ENCODE measurements around the gene NPIPA1. TPM values are rescaled to one million over a fixed set of nuclear protein-coding genes. Genes with fewer than 3 reads are reported as not detected.
"Not testable (repeated sequence)": the region's sequence is repeated elsewhere in the genome, so short reads cannot be mapped to it uniquely, and the experiment has no call there.

The NPIPA1 gene
- total RNA-seq, 1 donor from 2014 or later = 90.9 TPM

DNA sequence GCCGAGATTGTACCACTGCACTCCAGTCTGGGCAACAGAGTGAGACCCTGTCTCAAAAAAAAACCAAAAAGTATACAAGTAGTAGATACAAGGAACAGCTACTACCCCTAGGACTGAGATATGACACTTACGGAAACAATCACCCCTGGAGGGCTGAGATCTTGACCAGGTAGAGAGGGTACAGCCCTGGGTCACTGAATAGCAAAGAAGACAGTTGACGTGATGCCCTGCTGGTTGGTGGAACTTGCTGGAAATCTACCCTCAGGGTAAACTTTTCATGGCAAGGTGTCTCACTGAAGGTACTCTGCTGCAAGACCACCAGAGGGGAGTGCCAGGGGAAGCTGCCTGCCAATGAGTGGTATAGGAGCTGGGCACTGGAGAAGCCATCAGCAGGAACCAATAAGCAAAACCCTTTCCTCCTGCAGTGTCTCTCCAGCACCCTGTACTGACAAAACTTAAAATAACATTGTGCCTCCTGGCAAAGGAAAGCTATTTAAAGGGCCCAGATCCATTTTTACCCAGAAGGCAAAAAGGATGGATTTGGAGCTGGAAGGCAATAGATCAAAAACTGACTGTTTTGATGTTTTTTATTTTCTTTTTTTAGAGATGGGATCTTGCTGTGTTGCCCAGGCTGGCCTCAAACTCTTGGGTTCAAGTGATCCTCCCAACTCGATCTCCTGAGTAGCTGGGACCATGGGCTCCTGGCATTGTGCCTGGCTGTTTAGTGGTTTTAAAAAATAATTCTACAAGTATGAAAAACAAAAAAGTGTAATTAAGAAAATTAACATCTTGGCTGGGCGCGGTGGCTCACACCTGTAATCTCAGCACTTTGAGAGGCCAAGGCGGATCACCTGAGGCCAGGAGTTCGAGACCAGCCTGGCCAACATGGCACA is 26.3 kb downstream of the NPIPA1 start:
- Histone ChIP-seq H3K4me1 (no peaks in the 10 kb centered on the region), H3K27ac (no peak overlapping the region), H3K27me3 (ENCODE audit: low read depth) (no peaks in the 10 kb centered on the region), H3K4me3 (no peak overlapping the region), H3K36me3 (no peaks in the 10 kb centered on the region), H3K9me3 (no peaks in the 10 kb centered on the region)
- TF ChIP-seq, protein P1, sequence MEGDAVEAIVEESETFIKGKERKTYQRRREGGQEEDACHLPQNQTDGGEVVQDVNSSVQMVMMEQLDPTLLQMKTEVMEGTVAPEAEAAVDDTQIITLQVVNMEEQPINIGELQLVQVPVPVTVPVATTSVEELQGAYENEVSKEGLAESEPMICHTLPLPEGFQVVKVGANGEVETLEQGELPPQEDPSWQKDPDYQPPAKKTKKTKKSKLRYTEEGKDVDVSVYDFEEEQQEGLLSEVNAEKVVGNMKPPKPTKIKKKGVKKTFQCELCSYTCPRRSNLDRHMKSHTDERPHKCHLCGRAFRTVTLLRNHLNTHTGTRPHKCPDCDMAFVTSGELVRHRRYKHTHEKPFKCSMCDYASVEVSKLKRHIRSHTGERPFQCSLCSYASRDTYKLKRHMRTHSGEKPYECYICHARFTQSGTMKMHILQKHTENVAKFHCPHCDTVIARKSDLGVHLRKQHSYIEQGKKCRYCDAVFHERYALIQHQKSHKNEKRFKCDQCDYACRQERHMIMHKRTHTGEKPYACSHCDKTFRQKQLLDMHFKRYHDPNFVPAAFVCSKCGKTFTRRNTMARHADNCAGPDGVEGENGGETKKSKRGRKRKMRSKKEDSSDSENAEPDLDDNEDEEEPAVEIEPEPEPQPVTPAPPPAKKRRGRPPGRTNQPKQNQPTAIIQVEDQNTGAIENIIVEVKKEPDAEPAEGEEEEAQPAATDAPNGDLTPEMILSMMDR (IDR thresholded peaks at IDR 0.05) = no peak
- no peak for DNase-seq
- intact Hi-C loops (cut with DNase I) = no loop called here
- ATAC-seq = no peak

DNA sequence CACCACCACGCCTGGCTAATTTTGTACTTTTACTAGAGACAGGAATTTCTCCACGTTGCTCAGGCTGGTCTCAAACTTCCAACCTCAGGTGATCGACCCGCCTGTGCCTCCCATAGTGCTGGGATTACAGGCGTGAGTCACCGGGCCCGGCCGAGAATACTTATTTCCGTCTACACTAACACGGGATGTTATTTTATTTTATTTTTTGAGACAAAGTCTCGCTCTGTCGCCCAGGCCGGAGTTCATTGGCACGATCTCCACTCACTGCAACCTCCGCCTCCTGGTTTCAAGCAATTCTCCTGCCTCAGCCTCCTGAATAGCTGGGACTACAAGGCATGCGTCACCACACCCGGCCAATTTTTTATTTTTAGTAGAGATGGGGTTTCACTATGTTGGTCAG is 28.1 kb downstream of the NPIPA1 start:
- no peaks in the 10 kb centered on the region for H3K27me3 ChIP-seq (ENCODE audit: low read depth)

DNA sequence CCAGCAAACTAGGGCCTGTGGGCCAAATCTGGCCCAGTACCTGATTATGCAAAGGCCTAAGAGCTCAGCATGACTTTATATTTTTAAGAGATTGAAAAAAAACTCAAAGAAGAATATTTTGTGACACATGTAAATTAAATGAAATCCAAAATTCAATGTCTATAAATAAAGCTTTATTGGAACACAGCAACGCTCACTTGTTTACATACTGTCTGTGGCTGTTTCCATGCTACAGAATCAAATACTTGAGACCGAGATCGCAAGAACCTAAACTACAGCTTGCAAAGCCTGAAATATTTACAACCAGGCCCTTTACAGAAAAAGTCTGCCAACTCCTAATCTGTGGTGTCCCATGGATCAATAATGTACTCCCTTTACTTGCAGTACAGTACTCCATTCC is 32.6 kb downstream of the NPIPA1 start:
- H3K36me3 ChIP-seq; H3K9me3 ChIP-seq; H3K27me3 ChIP-seq (ENCODE audit: low read depth); DNase-seq; intact Hi-C loops (cut with DNase I); H3K4me3 ChIP-seq; H3K4me1 ChIP-seq; H3K27ac ChIP-seq; ATAC-seq: not testable (repeated sequence)

More for the DNA sequence above, 28.1 kb downstream of the NPIPA1 start:
- Histone ChIP-seq H3K4me3 (no peak overlapping the region), H3K9me3 (no peaks in the 10 kb centered on the region), H3K4me1 (no peaks in the 10 kb centered on the region), H3K27ac (no peak overlapping the region), H3K36me3 (no peaks in the 10 kb centered on the region)
- DNase-seq (no peak), ATAC-seq (no peak)
- TF ChIP-seq, protein P1 (IDR thresholded peaks at IDR 0.05) = no peak
- intact Hi-C loops (cut with DNase I) = no loop called here

DNA sequence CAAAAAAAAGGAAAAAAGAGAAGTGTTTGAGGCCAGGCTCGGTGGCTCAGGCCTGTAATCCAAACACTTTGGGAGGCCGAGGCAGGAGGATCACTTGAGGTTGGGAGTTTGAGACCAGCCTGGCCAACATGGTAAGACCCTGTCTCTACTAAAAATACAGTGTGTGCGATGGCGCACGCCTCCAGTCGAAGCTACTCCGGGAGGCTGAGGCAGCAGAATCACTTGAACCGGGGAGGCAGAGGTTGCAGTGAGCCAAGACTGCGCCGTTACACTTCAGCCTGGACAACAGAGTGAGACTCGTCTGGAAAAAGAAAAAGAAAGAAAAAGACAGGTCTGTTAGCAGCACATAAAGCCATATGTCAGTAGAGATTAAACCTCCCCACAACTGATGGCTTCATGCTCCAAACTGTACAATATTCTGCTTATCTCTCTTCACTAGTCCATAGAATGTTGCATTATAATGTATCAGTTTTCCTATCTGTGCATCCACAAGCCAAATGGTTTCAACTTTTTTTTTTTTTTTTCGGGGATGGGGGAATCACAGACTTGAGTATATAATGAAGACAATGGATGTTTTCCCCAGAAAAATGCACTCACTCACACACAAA is 34.5 kb downstream of the NPIPA1 start:
- ATAC-seq; H3K36me3 ChIP-seq; H3K27ac ChIP-seq; intact Hi-C loops (cut with DNase I); H3K4me3 ChIP-seq; H3K27me3 ChIP-seq (ENCODE audit: low read depth); DNase-seq; H3K9me3 ChIP-seq: not testable (repeated sequence)
- peaks cover 17% of the 10 kb centered on the region for H3K4me1 ChIP-seq

DNA sequence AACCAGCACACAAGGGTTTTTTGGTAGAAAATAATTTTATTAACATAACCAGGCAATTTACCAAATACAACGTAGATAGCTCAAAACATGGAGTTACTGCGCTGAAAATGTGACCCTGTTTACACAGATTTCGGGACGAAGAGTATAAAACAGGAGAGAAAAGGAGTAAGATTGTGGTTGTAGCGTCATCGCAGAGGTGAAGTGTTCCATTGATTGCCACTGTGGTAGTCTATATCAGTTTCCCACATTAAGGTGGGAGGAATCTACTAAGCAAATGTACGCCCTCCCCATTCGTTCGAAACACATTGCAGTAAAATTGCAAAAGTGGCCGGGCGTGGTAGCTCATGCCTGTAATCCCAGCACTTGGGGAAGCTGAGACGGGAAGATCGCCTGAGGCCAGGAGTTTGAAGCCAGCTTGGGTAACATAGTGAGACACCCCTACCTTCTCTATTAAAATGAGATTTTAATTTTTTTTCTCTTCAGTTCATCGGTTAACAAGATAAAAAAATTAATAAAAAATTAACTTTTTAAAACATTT is 36.6 kb downstream of the NPIPA1 start:
- Histone ChIP-seq H3K4me3 (peak overlapping the region; percentile 72), H3K4me1 (peaks cover 25% of the 10 kb centered on the region), H3K27ac (peak overlapping the region; percentile 88)
- H3K36me3 ChIP-seq; DNase-seq; ATAC-seq; intact Hi-C loops (cut with DNase I); H3K27me3 ChIP-seq (ENCODE audit: low read depth); H3K9me3 ChIP-seq: not testable (repeated sequence)

DNA sequence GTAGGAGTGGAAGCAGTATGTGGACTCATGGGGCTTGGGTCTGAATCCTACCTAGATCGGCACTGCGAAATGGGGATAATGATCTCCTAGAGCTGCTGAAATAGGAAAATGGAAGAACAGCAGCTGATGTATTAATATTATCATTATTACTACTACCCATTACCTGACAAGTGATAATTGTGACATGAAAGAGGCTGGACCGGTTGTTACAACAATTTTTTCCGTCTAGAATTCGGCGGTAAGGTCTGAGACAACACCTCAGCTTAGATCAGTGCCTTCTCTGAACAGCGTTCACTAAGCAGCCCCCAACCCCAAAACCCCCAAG is 37.0 kb downstream of the NPIPA1 start:
- intact Hi-C loops (cut with DNase I); H3K27me3 ChIP-seq (ENCODE audit: low read depth); H3K36me3 ChIP-seq; H3K9me3 ChIP-seq; DNase-seq; ATAC-seq: not testable (repeated sequence)
- Histone ChIP-seq H3K27ac (peak overlapping the region; percentile 88), H3K4me1 (peaks cover 29% of the 10 kb centered on the region), H3K4me3 (peak overlapping the region; percentile 72)

DNA sequence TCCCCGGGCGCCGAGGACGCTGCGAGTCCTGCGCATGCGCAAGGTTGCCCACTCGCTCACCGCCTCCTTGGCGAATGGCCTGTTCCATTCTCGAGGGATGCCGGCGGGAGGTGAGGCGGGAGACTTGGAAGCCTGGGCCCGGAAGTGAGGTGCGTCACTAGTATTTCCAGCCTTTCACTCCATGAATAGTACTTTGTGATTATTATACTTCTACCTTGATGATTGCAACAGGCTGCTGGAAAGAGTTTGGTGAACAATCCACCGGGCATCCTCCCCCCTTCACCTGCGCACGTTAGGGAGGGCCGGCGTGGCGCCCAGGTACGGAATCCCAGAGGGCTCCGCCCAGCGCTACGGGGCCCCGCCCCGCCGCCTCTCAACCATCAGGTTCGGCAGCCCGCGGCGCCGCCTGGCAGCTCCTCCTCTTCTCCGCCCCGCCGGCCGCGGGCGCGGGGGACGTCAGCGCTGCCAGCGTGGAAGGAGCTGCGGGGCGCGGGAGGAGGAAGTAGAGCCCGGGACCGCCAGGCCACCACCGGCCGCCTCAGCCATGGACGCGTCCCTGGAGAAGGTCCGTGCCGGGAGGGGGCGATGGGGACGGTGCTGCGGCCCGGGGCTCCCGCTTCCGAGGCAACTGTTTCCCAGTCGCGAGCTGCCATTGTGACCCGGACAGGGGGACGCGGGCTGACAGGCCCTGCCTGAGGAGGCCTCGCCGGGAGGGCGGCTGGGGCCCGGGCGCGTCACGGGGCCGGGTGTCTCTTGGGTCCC is 37.6 kb downstream of the NPIPA1 start, which contains the start of gene PDXDC1:
Gene PDXDC1, plus strand, starts transcription at position 371 of the 762 bp plus-strand sequence. Its CDS starts 174 bp downstream, at position 545.
- peak within 1 kb of the TSS; percentile 88 for H3K27ac ChIP-seq
- DNase-seq = peak; percentile 99
- H3K27me3 ChIP-seq (ENCODE audit: low read depth); H3K9me3 ChIP-seq; intact Hi-C loops (cut with DNase I); H3K36me3 ChIP-seq: not testable (repeated sequence)
- peak within 1 kb of the TSS; percentile 72 for H3K4me3 ChIP-seq
- peaks cover 29% of the 10 kb centered on the region for H3K4me1 ChIP-seq
- ATAC-seq = peak; percentile 98

DNA sequence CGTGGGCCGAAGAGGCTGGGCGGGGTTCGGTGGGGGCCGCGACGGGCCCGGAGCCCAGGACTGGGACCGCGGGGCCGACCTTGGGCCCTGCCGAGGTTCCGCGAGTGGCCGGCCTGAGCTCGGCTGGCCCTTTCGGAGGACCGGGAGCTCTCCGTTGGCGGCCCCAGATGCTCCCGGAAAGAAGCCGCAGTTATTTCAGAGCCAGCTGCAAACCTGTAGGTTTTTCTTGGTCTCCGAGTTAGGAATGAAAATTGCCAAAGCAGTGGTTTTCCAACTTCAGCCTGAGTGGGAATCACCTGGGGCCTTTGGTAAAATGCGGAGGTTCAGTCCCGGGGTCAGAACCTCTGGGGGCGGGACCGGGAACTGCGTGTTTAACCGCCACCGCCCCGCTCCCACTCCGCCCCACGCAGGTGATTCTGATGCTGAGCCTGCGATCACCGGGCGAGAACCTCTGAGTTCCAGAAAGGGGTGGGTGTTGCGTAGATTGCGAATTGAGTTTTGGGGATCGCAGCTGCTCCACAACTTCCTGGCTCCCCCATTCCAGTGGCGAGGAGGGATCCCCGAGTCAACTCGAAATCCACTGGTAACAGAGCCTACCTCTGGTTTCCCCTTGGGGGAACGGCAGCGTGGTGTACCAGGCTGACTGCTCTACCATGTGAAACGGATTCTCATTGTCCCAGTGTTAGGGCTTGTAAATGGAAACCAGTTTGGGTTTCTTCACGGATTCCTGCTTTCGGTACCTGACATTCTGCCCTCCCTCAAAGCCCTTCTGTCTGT is 38.4 kb downstream of the NPIPA1 start:
- intact Hi-C loops (cut with DNase I) = not testable (repeated sequence)
- peak overlapping the region; percentile 88 for H3K27ac ChIP-seq

DNA sequence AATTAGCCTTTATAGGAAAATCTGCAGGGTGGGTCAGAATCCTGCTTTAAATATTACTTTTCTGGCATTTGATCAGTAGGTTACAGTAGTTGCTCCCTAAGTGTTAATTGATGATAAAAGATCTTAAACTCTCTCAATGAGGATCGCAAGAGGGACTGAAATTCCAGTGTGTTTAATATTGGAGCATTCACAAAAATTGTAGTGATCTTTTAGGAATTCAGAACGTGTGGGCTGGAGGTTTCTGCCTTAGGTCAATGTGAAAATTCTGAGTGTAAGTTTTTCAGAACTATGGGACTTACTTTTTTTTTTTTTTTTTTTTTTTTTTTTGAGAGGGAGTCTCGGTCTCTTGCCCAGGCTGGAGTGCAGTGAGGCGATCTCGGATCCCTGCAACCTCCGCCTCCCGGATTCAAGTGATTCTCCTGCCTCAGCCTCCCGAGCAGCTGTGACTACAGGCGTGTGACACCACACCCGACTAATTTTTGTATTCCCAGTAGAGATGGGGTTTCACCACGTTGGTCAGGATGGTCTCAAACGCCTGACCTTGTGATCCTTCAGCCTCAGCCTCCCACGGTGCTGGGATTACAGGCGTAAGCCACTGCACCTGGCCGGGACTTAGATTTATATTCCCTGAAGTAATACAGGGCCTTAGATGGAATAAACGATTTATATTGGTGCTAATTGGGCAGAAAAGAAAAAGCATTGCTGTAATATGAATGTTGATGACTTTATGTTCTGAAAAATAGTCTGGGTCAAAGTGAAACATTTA is 39.9 kb downstream of the NPIPA1 start:
- H3K9me3 ChIP-seq; H3K4me3 ChIP-seq; DNase-seq; H3K36me3 ChIP-seq; H3K27ac ChIP-seq; H3K27me3 ChIP-seq (ENCODE audit: low read depth); intact Hi-C loops (cut with DNase I); ATAC-seq: not testable (repeated sequence)
- peaks cover 32% of the 10 kb centered on the region for H3K4me1 ChIP-seq

More for the DNA sequence above, 38.4 kb downstream of the NPIPA1 start:
- Histone ChIP-seq H3K4me3 (peak overlapping the region; percentile 72), H3K4me1 (peaks cover 29% of the 10 kb centered on the region)
- H3K27me3 ChIP-seq (ENCODE audit: low read depth); H3K9me3 ChIP-seq; H3K36me3 ChIP-seq: not testable (repeated sequence)
- peak; percentile 81 for DNase-seq
- ATAC-seq = peak; percentile 66 to 70

DNA sequence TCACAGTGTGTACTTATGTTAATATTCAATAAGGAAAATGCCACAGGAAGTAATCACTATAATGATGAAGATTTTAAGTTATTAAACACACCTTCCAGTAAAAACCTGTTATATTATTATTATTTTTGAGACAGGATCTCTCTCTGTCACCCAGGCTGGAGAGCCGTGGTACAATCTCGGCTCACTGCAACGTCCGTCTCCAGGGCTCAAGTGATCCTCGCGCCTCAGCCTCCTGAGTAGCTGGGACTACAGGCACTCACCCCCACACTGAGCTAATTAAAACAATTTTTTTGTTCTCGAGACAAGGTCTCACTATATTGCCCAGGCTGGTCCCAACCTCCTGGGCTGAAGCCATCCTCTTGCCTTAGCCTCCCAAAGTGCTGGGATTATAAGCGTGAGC is 41.0 kb downstream of the NPIPA1 start:
- H3K4me3 ChIP-seq; H3K36me3 ChIP-seq; ATAC-seq; H3K27ac ChIP-seq; intact Hi-C loops (cut with DNase I); H3K9me3 ChIP-seq; DNase-seq; H3K27me3 ChIP-seq (ENCODE audit: low read depth): not testable (repeated sequence)
- H3K4me1 ChIP-seq = peaks cover 33% of the 10 kb centered on the region

Measured in lower lobe of right lung (tissue), 2 donors.